Panc1 (cell line): ENCODE measurements around the gene WDR59. TPM values are rescaled to one million over a fixed set of nuclear protein-coding genes. Genes with fewer than 3 reads are reported as not detected.

Experiments used
- ATAC-seq: fragments of 200-7000 bp; cut with Tn5 transposase; 2 replicates; pipeline ENCODE4 v1.9.1; 2020; ENCODE audit warnings: mild to moderate bottlenecking, moderate library complexity
- BruUV-seq: library from RNA; stranded (reverse); fragments of 400-500 nt; replicated peaks from 2 replicates; lab custom pipeline; 2021; lab: Mats Ljungman, UMichigan
- CTCF ChIA-PET: fragments of 300-600 bp; sonication (Branson Sonifier 250); formaldehyde crosslinking; loops from one replicate; lab custom pipeline; 2022; ENCODE audit warnings: antibody characterized with exemption; lab: Charles Lee
- POLR2A ChIA-PET: fragments of 300-600 bp; sonication (Branson Sonifier 250); formaldehyde crosslinking; loops from one replicate; lab custom pipeline; 2022; ENCODE audit warnings: antibody characterized with exemption; lab: Charles Lee
- DNase-seq: peaks from one replicate; pipeline ENCODE4 v3.0.0-alpha.2; 2010; ENCODE audit warnings: low read depth, low spot score
- H3K27ac ChIP-seq: 2 replicates; pipeline ENCODE4 v1.5.1; 2011; ENCODE audit warnings: mild to moderate bottlenecking, low read length, inconsistent platforms
- H3K27me3 ChIP-seq: fragments of 200-500 bp; sonication (Bioruptor generic); 2 replicates; pipeline ENCODE4 v1.6.0; 2014; ENCODE audit warnings: low read length, inconsistent platforms; ENCODE audit not compliant: control insufficient read depth, insufficient read depth
- H3K36me3 ChIP-seq: fragments of 200-500 bp; sonication (Bioruptor generic); 2 replicates; pipeline ENCODE4 v1.5.1; 2014; ENCODE audit warnings: inconsistent platforms, mild to moderate bottlenecking, low read length, moderate library complexity; ENCODE audit not compliant: control insufficient read depth, insufficient read depth
- H3K4me1 ChIP-seq: 2 replicates; pipeline ENCODE4 v1.5.1; 2011; ENCODE audit warnings: inconsistent platforms, mild to moderate bottlenecking, low read length, moderate library complexity; ENCODE audit not compliant: control insufficient read depth, insufficient read depth
- H3K4me3 ChIP-seq, 2 experiments: 2 replicates each; pipeline ENCODE4 v1.5.1; 2011 to 2012; ENCODE audit warnings: low read depth in 2 of 2, low read length in 2 of 2, mild to moderate bottlenecking in 2 of 2, inconsistent platforms in 1 of 2, moderate library complexity in 1 of 2
- H3K9me3 ChIP-seq: fragments of 200-500 bp; sonication (Bioruptor generic); 2 replicates; pipeline ENCODE4 v1.5.1; 2014; ENCODE audit warnings: low read depth, mild to moderate bottlenecking, inconsistent platforms, low read length, moderate library complexity; ENCODE audit not compliant: control insufficient read depth, insufficient read depth
- CTCF ChIP-seq: fragments of 450-650 bp; IDR thresholded peaks from 2 replicates; pipeline ENCODE4 v1.5.1; 2017; ENCODE audit warnings: mild to moderate bottlenecking
- POLR2AphosphoS5 ChIP-seq: IDR thresholded peaks from 2 replicates; pipeline ENCODE4 v1.6.1; 2012; ENCODE audit warnings: mild to moderate bottlenecking, low read depth, low read length, moderate library complexity
- REST ChIP-seq, 2 experiments: IDR thresholded peaks; 2 replicates each; pipeline ENCODE4 v1.6.1; 2011 to 2012; ENCODE audit warnings: low read depth in 2 of 2, control low read depth in 1 of 2, low read length in 1 of 2, mild to moderate bottlenecking in 1 of 2, moderate library complexity in 1 of 2; ENCODE audit not compliant: insufficient read depth in 1 of 2
- SIN3A ChIP-seq: IDR thresholded peaks from 2 replicates; pipeline ENCODE4 v1.6.1; 2012; ENCODE audit warnings: low read depth, mild to moderate bottlenecking, low read length, moderate library complexity, borderline replicate concordance; ENCODE audit not compliant: insufficient read depth
- TCF7L2 ChIP-seq: IDR thresholded peaks from 2 replicates; pipeline ENCODE4 v1.6.1; 2011; ENCODE audit warnings: mild to moderate bottlenecking, low read depth, low read length, inconsistent platforms
- in situ Hi-C: cut with HindIII; loops from 2 replicates; pipeline ENCODE4 v1.10.0; 2016; ENCODE audit warnings: low sequenced_read_pairs, low pct_unique_long_range_greater_than_20kb
- intact Hi-C: fragments of 100-400 bp; cut with micrococcal nuclease; formaldehyde crosslinking; loops from one replicate; pipeline ENCODE4 v1.10.0; 2022; ENCODE audit not compliant: unreplicated experiment
- total RNA-seq: library from RNA; stranded (reverse); gene quantifications from one replicate; pipeline ENCODE4 v1.2.1, GENCODE V29; 2021; ENCODE audit not compliant: unreplicated experiment

Gene WDR59
- total RNA-seq, 1 experiment from 2014 or later: 58.7 TPM

- DNase-seq: peak; percentile 22
- Histone ChIP-seq H3K4me1 (no peaks in the 10 kb centered on the region), H3K27ac (no peak overlapping the region), H3K36me3 (no peaks in the 10 kb centered on the region), H3K27me3 (no peaks in the 10 kb centered on the region), H3K9me3 (no peaks in the 10 kb centered on the region), H3K4me3 (no peak overlapping the region)
- TF ChIP-seq CTCF (peak; percentile 82), REST (IDR thresholded peaks at IDR 0.05; ENCODE audit: insufficient read depth in 1 of 2, low read depth in 2 of 2, low read length in 1 of 2) (no peak)
- no TSS peak for BruUV-seq
- ChIA-PET CTCF (interaction anchor here (0.6 to 1.7 kb wide), 10 partner anchors 10 to 267 kb away, joined by 3 to 7 read pairs (median 3); partner anchors contain the start of gene FA2H), POLR2A (no interaction called here)
- intact Hi-C loops (loop anchor here (1.0 to 2.0 kb wide), 2 partner anchors 50 to 153 kb away; no protein-coding TSS in a partner anchor), in situ Hi-C loops (no loop called here)
- peak; percentile 71 for ATAC-seq
Measured at GRCh38 chr16:74862743-74863244, 122.1 kb downstream of the WDR59 start.

- Histone ChIP-seq H3K4me3 (peak overlapping the region; percentile 18 to 31; a peak in 3 of 4 replicates), H3K36me3 (no peaks in the 10 kb centered on the region), H3K4me1 (no peaks in the 10 kb centered on the region), H3K27ac (no peak overlapping the region), H3K27me3 (no peaks in the 10 kb centered on the region), H3K9me3 (no peaks in the 10 kb centered on the region)
- CTCF ChIA-PET: interaction anchor here (0.7 to 1.3 kb wide), 2 partner anchors 11 to 39 kb away, joined by 3 read pairs; no protein-coding TSS in a partner anchor
- in situ Hi-C loops: no loop called here
- TF ChIP-seq CTCF: no peak
- no peak for TF ChIP-seq TCF7L2
- TF ChIP-seq POLR2AphosphoS5: no peak
- no peak for TF ChIP-seq SIN3A
- TF ChIP-seq REST (IDR thresholded peaks at IDR 0.05; ENCODE audit: insufficient read depth in 1 of 2, low read depth in 2 of 2, low read length in 1 of 2): no peak
- DNase-seq: no peak
- intact Hi-C loops: no loop called here
- BruUV-seq: no TSS peak
- ATAC-seq: no peak
- POLR2A ChIA-PET: no interaction called here
Measured at GRCh38 chr16:74852500-74852875, 132.4 kb downstream of the WDR59 start.
